BLaER1 (cell line): ENCODE data around the gene ABL1.
A peak's percentile ranks its signal among the peaks of the same experiment; 100 is the strongest.

ENCODE experiments used
- H3K27ac ChIP-seq: shearing (Covaris generic); formaldehyde crosslinking; 2 replicates; pipeline ENCODE4 v1.8.1; 2022
- H3K27me3 ChIP-seq: shearing (Covaris generic); formaldehyde crosslinking; 2 replicates; pipeline ENCODE4 v1.8.1; 2022
- H3K36me3 ChIP-seq: shearing (Covaris generic); formaldehyde crosslinking; 2 replicates; pipeline ENCODE4 v1.8.1; 2022
- H3K4me1 ChIP-seq: shearing (Covaris generic); formaldehyde crosslinking; 2 replicates; pipeline ENCODE4 v1.8.1; 2022
- H3K4me2 ChIP-seq: shearing (Covaris generic); formaldehyde crosslinking; 2 replicates; pipeline ENCODE4 v1.8.1; 2022
- H3K4me3 ChIP-seq: shearing (Covaris generic); formaldehyde crosslinking; 2 replicates; pipeline ENCODE4 v1.8.1; 2022
- H3K9ac ChIP-seq: shearing (Covaris generic); formaldehyde crosslinking; 2 replicates; pipeline ENCODE4 v1.8.1; 2022
- H3K9me3 ChIP-seq: shearing (Covaris generic); formaldehyde crosslinking; 2 replicates; pipeline ENCODE4 v1.8.1; 2022
- H4K20me1 ChIP-seq: shearing (Covaris generic); formaldehyde crosslinking; 2 replicates; pipeline ENCODE4 v1.8.1; 2022
- Cebpa-rat ChIP-seq: shearing (Covaris generic); IDR thresholded peaks from 2 replicates; pipeline ENCODE4 v1.8.1; 2022

ABL1 gene

GRCh38 chr9:130913599-130914416 lies 78.8 kb downstream of the ABL1 start:
- Histone ChIP-seq H3K9ac (peak overlapping the region; percentile 69; the same call in 1 of the 2 replicates), H3K4me3 (peak overlapping the region; percentile 32), H3K4me2 (peak overlapping the region; percentile 98), H3K36me3 (no peaks in the 10 kb centered on the region), H4K20me1 (no peaks in the 10 kb centered on the region), H3K27me3 (0 out of 2 replicates have a peak, but pooled peaks cover 4% of the 10 kb centered on the region), H3K27ac (peak overlapping the region; percentile 91), H3K9me3 (no peaks in the 10 kb centered on the region), H3K4me1 (peaks cover 79% of the 10 kb centered on the region)
- TF ChIP-seq Cebpa-rat, result no peak

GRCh38 chr9:130914417-130915095 lies 79.5 kb downstream of the ABL1 start:
- 0 out of 2 replicates have a peak, but pooled peaks cover 9% of the 10 kb centered on the region for H3K27me3 ChIP-seq
- no peak for TF ChIP-seq Cebpa-rat
- H3K36me3 ChIP-seq, result no peaks in the 10 kb centered on the region
- no peaks in the 10 kb centered on the region for H3K9me3 ChIP-seq
- H3K4me1 ChIP-seq, result peaks cover 86% of the 10 kb centered on the region
- H3K4me3 ChIP-seq, result peak overlapping the region; percentile 29
- peak overlapping the region; percentile 91 for H3K27ac ChIP-seq
- no peaks in the 10 kb centered on the region for H4K20me1 ChIP-seq
- peak overlapping the region; percentile 21; the same call in 1 of the 2 replicates for H3K9ac ChIP-seq
- H3K4me2 ChIP-seq, result peak overlapping the region; percentile 98

- Histone ChIP-seq H4K20me1 (no peaks in the 10 kb centered on the region), H3K4me1 (peaks cover 91% of the 10 kb centered on the region), H3K36me3 (no peaks in the 10 kb centered on the region), H3K9me3 (no peaks in the 10 kb centered on the region), H3K27ac (peak overlapping the region; percentile 91), H3K9ac (0 out of 2 replicates have a peak overlapping the region, but pooled peaks have one; percentile 21), H3K4me3 (no peak overlapping the region), H3K27me3 (0 out of 2 replicates have a peak, but pooled peaks cover 9% of the 10 kb centered on the region), H3K4me2 (peak overlapping the region; percentile 98)
- no peak for TF ChIP-seq Cebpa-rat
Observed at GRCh38 chr9:130915096-130915447, 80.0 kb downstream of the ABL1 start.

GRCh38 chr9:130917168-130917960 lies 82.3 kb downstream of the ABL1 start:
- Histone ChIP-seq H3K36me3 (no peaks in the 10 kb centered on the region), H3K4me2 (peak overlapping the region; percentile 78), H4K20me1 (no peaks in the 10 kb centered on the region; the same call in 1 of the 2 replicates), H3K4me3 (no peak overlapping the region), H3K27me3 (peaks cover 21% of the 10 kb centered on the region), H3K9ac (no peak overlapping the region), H3K9me3 (no peaks in the 10 kb centered on the region), H3K27ac (peak overlapping the region; percentile 12; the same call in 1 of the 2 replicates), H3K4me1 (peaks cover 97% of the 10 kb centered on the region)
- no peak for TF ChIP-seq Cebpa-rat

GRCh38 chr9:130918101-130918825 lies 83.2 kb downstream of the ABL1 start:
- H3K27me3 ChIP-seq, result peaks cover 27% of the 10 kb centered on the region
- H3K4me1 ChIP-seq, result peaks cover 97% of the 10 kb centered on the region
- no peak overlapping the region for H3K4me3 ChIP-seq
- no peaks in the 10 kb centered on the region for H3K36me3 ChIP-seq
- no peaks in the 10 kb centered on the region for H3K9me3 ChIP-seq
- H3K27ac ChIP-seq, result no peak overlapping the region
- no peaks in the 10 kb centered on the region; the same call in 1 of the 2 replicates for H4K20me1 ChIP-seq
- H3K9ac ChIP-seq, result no peak overlapping the region
- peak overlapping the region; percentile 78 for H3K4me2 ChIP-seq
- TF ChIP-seq Cebpa-rat, result no peak

- H3K27ac ChIP-seq, result 0 out of 2 replicates have a peak overlapping the region, but pooled peaks have one; percentile 41
- H3K4me1 ChIP-seq, result peaks cover 91% of the 10 kb centered on the region
- H3K4me2 ChIP-seq, result peak overlapping the region; percentile 78
- H3K27me3 ChIP-seq, result peaks cover 31% of the 10 kb centered on the region
- no peak for TF ChIP-seq Cebpa-rat
- no peak overlapping the region for H3K4me3 ChIP-seq
- no peaks in the 10 kb centered on the region; the same call in 1 of the 2 replicates for H4K20me1 ChIP-seq
- no peaks in the 10 kb centered on the region for H3K36me3 ChIP-seq
- H3K9me3 ChIP-seq, result no peaks in the 10 kb centered on the region
- peak overlapping the region; percentile 22; the same call in 1 of the 2 replicates for H3K9ac ChIP-seq
Observed at GRCh38 chr9:130918826-130919558, 83.9 kb downstream of the ABL1 start.

GRCh38 chr9:130919559-130920145 lies 84.6 kb downstream of the ABL1 start:
- peaks cover 31% of the 10 kb centered on the region for H3K27me3 ChIP-seq

GRCh38 chr9:130920233-130920632 lies 85.2 kb downstream of the ABL1 start:
- Histone ChIP-seq H3K9me3 (no peaks in the 10 kb centered on the region), H3K27me3 (peaks cover 31% of the 10 kb centered on the region), H3K36me3 (no peaks in the 10 kb centered on the region), H3K9ac (no peak overlapping the region), H3K4me3 (no peak overlapping the region), H3K27ac (no peak overlapping the region), H3K4me1 (peaks cover 82% of the 10 kb centered on the region), H4K20me1 (no peaks in the 10 kb centered on the region; the same call in 1 of the 2 replicates), H3K4me2 (peak overlapping the region; percentile 78)
- no peak for TF ChIP-seq Cebpa-rat

More at GRCh38 chr9:130919559-130920145, 84.6 kb downstream of the ABL1 start:
- Histone ChIP-seq H3K4me3 (no peak overlapping the region), H3K9ac (peak overlapping the region; percentile 22; the same call in 1 of the 2 replicates), H3K4me1 (peaks cover 84% of the 10 kb centered on the region), H3K9me3 (no peaks in the 10 kb centered on the region), H3K36me3 (no peaks in the 10 kb centered on the region), H4K20me1 (no peaks in the 10 kb centered on the region; the same call in 1 of the 2 replicates), H3K27ac (0 out of 2 replicates have a peak overlapping the region, but pooled peaks have one; percentile 41), H3K4me2 (peak overlapping the region; percentile 78)
- TF ChIP-seq Cebpa-rat, result no peak
